ENCODE measurements around the gene KRT78. TPM values are rescaled to one million over a fixed set of nuclear protein-coding genes. Genes with fewer than 3 reads are reported as not detected.

Gene KRT78
- total and polyA plus RNA-seq, 2 of the 13 experiments (the other 11 are each of a cell fraction or from before 2014, with no cell fraction given): not detected

DNA sequence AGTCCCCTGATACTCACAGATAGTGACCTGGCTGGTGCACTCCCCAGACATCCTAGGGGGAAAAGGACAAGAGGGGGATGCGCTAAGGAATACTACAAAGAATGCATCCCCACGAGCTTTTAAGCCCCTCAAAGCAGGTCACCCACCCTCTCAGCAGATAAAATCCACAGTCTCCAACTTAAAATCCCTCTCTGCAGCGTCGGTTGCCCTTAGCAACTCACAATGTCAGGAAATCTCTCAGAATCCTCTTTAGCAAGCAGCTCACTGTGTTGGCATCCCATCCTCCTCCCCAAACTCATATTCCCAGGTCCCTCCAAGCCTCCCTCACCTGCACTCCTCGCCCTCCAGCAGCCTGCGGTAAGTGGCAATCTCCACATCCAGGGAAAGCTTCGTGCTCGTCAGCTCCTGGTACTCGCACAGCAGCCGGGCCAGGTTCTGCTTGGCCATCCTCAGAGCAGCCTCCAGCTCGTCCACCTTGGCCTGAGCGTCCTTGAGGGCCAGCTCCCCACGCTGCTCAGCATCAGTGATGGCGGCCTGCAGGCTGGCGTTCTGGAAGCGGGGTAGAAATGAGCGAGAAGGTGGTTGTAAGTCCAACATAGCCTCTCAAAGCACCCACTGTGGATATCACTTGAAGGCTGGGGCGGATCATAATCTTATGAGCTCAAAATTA lies 9.2 kb downstream of the KRT78 start:
- Histone ChIP-seq H2AFZ (ENCODE audit: low read length) (no peak overlapping the region), H3K9ac (ENCODE audit: insufficient read depth, low read depth, low read length) (no peak overlapping the region), H3K36me3 (replicated peaks in 1 of 2; ENCODE audit: control insufficient read depth in 1 of 2, insufficient read depth in 2 of 2, low read length in 2 of 2) (no peaks in the 10 kb centered on the region), H4K20me1 (ENCODE audit: insufficient read depth, low read length) (no peaks in the 10 kb centered on the region), H3K4me3 (replicated peaks in 1 of 3; ENCODE audit: insufficient read depth in 1 of 3, low read depth in 2 of 3, low read length in 3 of 3) (no peak overlapping the region), H3K9me3 (ENCODE audit: low read length) (no peaks in the 10 kb centered on the region), H3K4me1 (ENCODE audit: insufficient read depth, low read length) (no peaks in the 10 kb centered on the region), H3K79me2 (ENCODE audit: insufficient read depth, low read length) (no peaks in the 10 kb centered on the region), H3K27me3 (ENCODE audit: control insufficient read depth in 1 of 2, insufficient read depth in 2 of 2, low read length in 2 of 2) (peaks cover 4 to 70% of the 10 kb centered on the region in 2 experiments), H3K4me2 (ENCODE audit: low read depth, low read length) (no peak overlapping the region), H3K27ac (ENCODE audit: extremely low read length, insufficient read depth, low read length) (no peak overlapping the region)
- 8% methylated on average over 15 of the region's 18 CpGs for WGBS (ENCODE audit: low lambda C conversion rate)
- ChIA-PET POLR2A (no interaction called here), CTCF (ENCODE audit: low intra/inter-chr PET ratio, low total read pairs) (no interaction called here)
- TF ChIP-seq, protein P1, sequence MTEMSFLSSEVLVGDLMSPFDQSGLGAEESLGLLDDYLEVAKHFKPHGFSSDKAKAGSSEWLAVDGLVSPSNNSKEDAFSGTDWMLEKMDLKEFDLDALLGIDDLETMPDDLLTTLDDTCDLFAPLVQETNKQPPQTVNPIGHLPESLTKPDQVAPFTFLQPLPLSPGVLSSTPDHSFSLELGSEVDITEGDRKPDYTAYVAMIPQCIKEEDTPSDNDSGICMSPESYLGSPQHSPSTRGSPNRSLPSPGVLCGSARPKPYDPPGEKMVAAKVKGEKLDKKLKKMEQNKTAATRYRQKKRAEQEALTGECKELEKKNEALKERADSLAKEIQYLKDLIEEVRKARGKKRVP (CRISPR knock-in tag; IDR thresholded peaks at IDR 0.05): no peak
- TF ChIP-seq PCBP1 (IDR thresholded peaks at IDR 0.05; ENCODE audit: borderline replicate concordance, low read depth, low read length) (no peak), ZNF460 (CRISPR knock-in tag; IDR thresholded peaks at IDR 0.05; ENCODE audit: borderline replicate concordance) (no peak), MTF1 (CRISPR knock-in tag; IDR thresholded peaks at IDR 0.05) (no peak), ARHGAP35 (CRISPR knock-in tag; IDR thresholded peaks at IDR 0.05; ENCODE audit: borderline replicate concordance) (no peak), SUZ12 (IDR thresholded peaks at IDR 0.05; ENCODE audit: low read depth, low read length) (no peak), AKAP8 (CRISPR knock-in tag; IDR thresholded peaks at IDR 0.05) (no peak), HNRNPLL (IDR thresholded peaks at IDR 0.05; ENCODE audit: low read depth, low read length, poor library complexity, severe bottlenecking) (no peak)
- TF ChIP-seq, protein P2, sequence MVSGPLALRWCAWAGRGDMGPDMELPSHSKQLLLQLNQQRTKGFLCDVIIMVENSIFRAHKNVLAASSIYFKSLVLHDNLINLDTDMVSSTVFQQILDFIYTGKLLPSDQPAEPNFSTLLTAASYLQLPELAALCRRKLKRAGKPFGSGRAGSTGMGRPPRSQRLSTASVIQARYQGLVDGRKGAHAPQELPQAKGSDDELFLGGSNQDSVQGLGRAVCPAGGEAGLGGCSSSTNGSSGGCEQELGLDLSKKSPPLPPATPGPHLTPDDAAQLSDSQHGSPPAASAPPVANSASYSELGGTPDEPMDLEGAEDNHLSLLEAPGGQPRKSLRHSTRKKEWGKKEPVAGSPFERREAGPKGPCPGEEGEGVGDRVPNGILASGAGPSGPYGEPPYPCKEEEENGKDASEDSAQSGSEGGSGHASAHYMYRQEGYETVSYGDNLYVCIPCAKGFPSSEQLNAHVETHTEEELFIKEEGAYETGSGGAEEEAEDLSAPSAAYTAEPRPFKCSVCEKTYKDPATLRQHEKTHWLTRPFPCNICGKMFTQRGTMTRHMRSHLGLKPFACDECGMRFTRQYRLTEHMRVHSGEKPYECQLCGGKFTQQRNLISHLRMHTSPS (CRISPR knock-in tag; IDR thresholded peaks at IDR 0.05; ENCODE audit: low read depth): no peak
- ATAC-seq: no peak
- no peak for DNase-seq (ENCODE audit: low spot score)
- no peak for FAIRE-seq
- in situ Hi-C loops (cut with HindIII; ENCODE audit: extremely low pct_ligation_motif_present, low pct_unique_long_range_greater_than_20kb) (no loop called here), intact Hi-C loops (cut with micrococcal nuclease; ENCODE audit: unreplicated experiment) (no loop called here)
- no TSS peak for BruUV-seq (replicated peaks)
